DOHH2 (cell line): Measurements from ENCODE around the gene NPTX2.

Source experiments
- H3F3A ChIP-seq: fragments of 200-600 bp; sonication (generic), shearing (Covaris generic); 2 replicates; pipeline ENCODE4 v1.6.0; 2016; ENCODE audit warnings: antibody characterized with exemption, mild to moderate bottlenecking; ENCODE audit not compliant: control insufficient read depth, insufficient read depth
- H3K27ac ChIP-seq: fragments of 200-600 bp; sonication (generic); 2 replicates; pipeline ENCODE4 v1.5.1; 2014; ENCODE audit warnings: low read depth, mild to moderate bottlenecking, low read length, moderate library complexity
- H3K27me3 ChIP-seq: fragments of 200-600 bp; sonication (generic); 2 replicates; pipeline ENCODE4 v1.6.1; 2014; ENCODE audit warnings: mild to moderate bottlenecking, low read length, mixed read lengths; ENCODE audit not compliant: control insufficient read depth
- H3K36me3 ChIP-seq: fragments of 200-600 bp; sonication (generic); 2 replicates; pipeline ENCODE4 v1.6.1; 2014; ENCODE audit warnings: mild to moderate bottlenecking, low read length, moderate library complexity, mixed read lengths; ENCODE audit not compliant: control insufficient read depth
- H3K4me1 ChIP-seq: fragments of 200-600 bp; sonication (generic); 2 replicates; pipeline ENCODE4 v1.6.1; 2014; ENCODE audit warnings: mild to moderate bottlenecking, low read length, mixed read lengths; ENCODE audit not compliant: control insufficient read depth
- H3K4me2 ChIP-seq: fragments of 200-600 bp; sonication (generic); 2 replicates; pipeline ENCODE4 v1.6.0; 2014; ENCODE audit warnings: mild to moderate bottlenecking, low read length, moderate library complexity
- H3K4me3 ChIP-seq: fragments of 200-600 bp; sonication (generic); 2 replicates; pipeline ENCODE4 v1.5.1; 2014; ENCODE audit warnings: mild to moderate bottlenecking, low read length, mixed read lengths
- H3K79me2 ChIP-seq: fragments of 200-600 bp; sonication (generic); 2 replicates; pipeline ENCODE4 v1.6.1; 2014; ENCODE audit warnings: mild to moderate bottlenecking, low read length, mixed read lengths; ENCODE audit not compliant: control insufficient read depth
- H3K9me2 ChIP-seq: fragments of 200-600 bp; sonication (generic); replicated peaks from 2 replicates; pipeline ENCODE4 v1.6.1; 2014; ENCODE audit warnings: mild to moderate bottlenecking, low read length, mixed read lengths; ENCODE audit not compliant: control insufficient read depth
- H3K9me3 ChIP-seq: fragments of 200-600 bp; sonication (generic); 2 replicates; pipeline ENCODE4 v1.6.1; 2014; ENCODE audit warnings: antibody characterized with exemption, low read length, mixed read lengths; ENCODE audit not compliant: control insufficient read depth, insufficient read depth
- H4K20me1 ChIP-seq: fragments of 200-600 bp; sonication (generic); 2 replicates; pipeline ENCODE4 v1.6.0; 2014; ENCODE audit warnings: low read depth, mild to moderate bottlenecking, antibody characterized with exemption, low read length, moderate library complexity; ENCODE audit not compliant: control insufficient read depth, insufficient read depth
- EZH2phosphoT487 ChIP-seq: fragments of 200-600 bp; sonication (generic); IDR thresholded peaks from 2 replicates; pipeline ENCODE4 v1.6.1; 2017; ENCODE audit warnings: borderline replicate concordance, mild to moderate bottlenecking, antibody characterized with exemption, low read length, moderate library complexity, mixed read lengths
- TF ChIP-seq, protein P1 (sequence below): fragments of 200-600 bp; sonication (generic); IDR thresholded peaks from one replicate; pipeline ENCODE4 v1.5.1; 2014; ENCODE audit warnings: antibody characterized with exemption, mild to moderate bottlenecking, low read depth, low read length; ENCODE audit not compliant: poor library complexity, severe bottlenecking

NPTX2 gene

GRCh38 chr7:98659756-98660155 lies 42.7 kb downstream of the NPTX2 start:
- Histone ChIP-seq H3K9me2 (no peaks in the 10 kb centered on the region), H3K27ac (no peak overlapping the region), H3K36me3 (peaks cover 3% of the 10 kb centered on the region; the same call in 1 of the 2 replicates), H3K9me3 (peaks cover 12% of the 10 kb centered on the region; the same call in 1 of the 2 replicates), H3K79me2 (no peaks in the 10 kb centered on the region), H3K4me3 (no peak overlapping the region), H4K20me1 (no peaks in the 10 kb centered on the region), H3K4me2 (no peak overlapping the region), H3K4me1 (peaks cover 26% of the 10 kb centered on the region), H3F3A (no peaks in the 10 kb centered on the region), H3K27me3 (no peaks in the 10 kb centered on the region)
- TF ChIP-seq, protein P1, sequence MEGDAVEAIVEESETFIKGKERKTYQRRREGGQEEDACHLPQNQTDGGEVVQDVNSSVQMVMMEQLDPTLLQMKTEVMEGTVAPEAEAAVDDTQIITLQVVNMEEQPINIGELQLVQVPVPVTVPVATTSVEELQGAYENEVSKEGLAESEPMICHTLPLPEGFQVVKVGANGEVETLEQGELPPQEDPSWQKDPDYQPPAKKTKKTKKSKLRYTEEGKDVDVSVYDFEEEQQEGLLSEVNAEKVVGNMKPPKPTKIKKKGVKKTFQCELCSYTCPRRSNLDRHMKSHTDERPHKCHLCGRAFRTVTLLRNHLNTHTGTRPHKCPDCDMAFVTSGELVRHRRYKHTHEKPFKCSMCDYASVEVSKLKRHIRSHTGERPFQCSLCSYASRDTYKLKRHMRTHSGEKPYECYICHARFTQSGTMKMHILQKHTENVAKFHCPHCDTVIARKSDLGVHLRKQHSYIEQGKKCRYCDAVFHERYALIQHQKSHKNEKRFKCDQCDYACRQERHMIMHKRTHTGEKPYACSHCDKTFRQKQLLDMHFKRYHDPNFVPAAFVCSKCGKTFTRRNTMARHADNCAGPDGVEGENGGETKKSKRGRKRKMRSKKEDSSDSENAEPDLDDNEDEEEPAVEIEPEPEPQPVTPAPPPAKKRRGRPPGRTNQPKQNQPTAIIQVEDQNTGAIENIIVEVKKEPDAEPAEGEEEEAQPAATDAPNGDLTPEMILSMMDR = no peak
- TF ChIP-seq EZH2phosphoT487 = no peak

DNA sequence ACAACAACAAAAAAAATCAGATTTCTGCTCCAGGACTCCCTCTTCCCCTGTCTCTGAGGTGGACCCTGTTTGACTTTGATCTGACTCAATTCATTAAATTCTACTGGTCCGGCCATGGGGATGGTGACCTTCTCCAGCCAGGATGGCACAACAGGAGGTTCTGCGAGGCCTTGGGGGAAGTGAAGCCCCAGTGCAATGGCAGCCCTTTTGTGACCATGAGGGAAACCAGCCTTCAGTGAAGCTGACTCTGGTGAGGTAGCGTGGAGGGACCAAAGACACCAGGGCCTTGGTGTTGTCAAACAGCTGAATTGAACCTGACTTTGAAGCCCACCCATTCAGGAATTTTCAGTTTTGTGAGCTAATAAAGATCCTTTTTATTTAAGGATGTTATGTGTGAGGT lies 44.5 kb downstream of the NPTX2 start:
- no peaks in the 10 kb centered on the region for H3F3A ChIP-seq
- no peak overlapping the region for H3K4me2 ChIP-seq
- no peaks in the 10 kb centered on the region for H4K20me1 ChIP-seq
- no peaks in the 10 kb centered on the region for H3K27me3 ChIP-seq
- H3K4me3 ChIP-seq = no peak overlapping the region
- H3K9me3 ChIP-seq = peaks cover 2% of the 10 kb centered on the region; the same call in 1 of the 2 replicates
- no peak for TF ChIP-seq EZH2phosphoT487
- TF ChIP-seq, protein P1 = no peak
- H3K4me1 ChIP-seq = peaks cover 12% of the 10 kb centered on the region
- H3K9me2 ChIP-seq = no peaks in the 10 kb centered on the region
- H3K79me2 ChIP-seq = no peaks in the 10 kb centered on the region
- H3K36me3 ChIP-seq = no peaks in the 10 kb centered on the region
- H3K27ac ChIP-seq = no peak overlapping the region

DNA sequence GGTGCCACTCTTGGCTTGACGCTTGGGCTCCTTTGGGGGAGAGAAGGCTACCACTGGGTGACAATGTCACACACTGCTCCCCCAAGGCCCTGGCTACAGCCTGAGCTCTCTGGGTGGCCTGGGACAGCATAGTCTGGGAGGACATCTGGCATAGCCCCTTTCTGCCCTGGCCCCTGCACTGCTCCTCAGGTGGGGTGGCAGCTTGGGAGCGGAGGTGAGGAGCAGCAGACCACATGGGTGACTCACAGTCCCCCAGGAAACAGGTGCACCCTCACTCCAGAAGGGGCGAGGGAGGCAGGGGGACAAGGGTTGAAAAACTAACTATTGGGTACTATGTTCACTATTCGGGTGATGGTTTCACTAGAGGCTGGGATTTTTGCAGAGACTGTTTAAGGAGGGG lies 45.2 kb downstream of the NPTX2 start:
- Histone ChIP-seq H3K4me3 (no peak overlapping the region), H3K4me2 (peak overlapping the region; percentile 11; the same call in 1 of the 2 replicates), H3K9me2 (no peaks in the 10 kb centered on the region), H3F3A (no peaks in the 10 kb centered on the region), H3K27me3 (no peaks in the 10 kb centered on the region), H3K4me1 (peaks cover 12% of the 10 kb centered on the region), H3K9me3 (peaks cover 2% of the 10 kb centered on the region; the same call in 1 of the 2 replicates), H3K27ac (no peak overlapping the region), H4K20me1 (no peaks in the 10 kb centered on the region), H3K79me2 (no peaks in the 10 kb centered on the region), H3K36me3 (no peaks in the 10 kb centered on the region)
- TF ChIP-seq, protein P1 = no peak
- no peak for TF ChIP-seq EZH2phosphoT487

DNA sequence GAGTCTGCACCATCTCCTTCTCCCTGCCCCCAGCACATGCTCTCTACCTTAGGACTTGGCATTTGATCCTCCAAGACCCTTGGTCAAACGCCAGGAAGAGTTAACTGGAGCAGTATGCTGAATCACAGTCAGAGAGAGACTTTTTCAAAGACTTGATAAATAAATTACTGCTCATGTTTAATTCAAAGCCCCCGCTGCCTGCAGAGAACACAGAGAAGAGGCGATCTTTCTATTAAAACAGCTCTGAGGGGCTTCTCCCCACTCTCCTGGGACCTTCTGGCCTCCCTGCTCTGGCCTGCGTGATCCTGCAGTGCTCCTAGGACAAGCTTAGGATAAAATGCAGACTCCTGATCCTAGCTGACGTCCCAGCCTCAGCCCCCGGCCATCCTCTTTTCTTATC lies 47.8 kb downstream of the NPTX2 start:
- Histone ChIP-seq H4K20me1 (no peaks in the 10 kb centered on the region), H3F3A (no peaks in the 10 kb centered on the region), H3K9me3 (peaks cover 2% of the 10 kb centered on the region; the same call in 1 of the 2 replicates), H3K4me1 (peaks cover 12% of the 10 kb centered on the region), H3K4me2 (no peak overlapping the region), H3K27me3 (no peaks in the 10 kb centered on the region), H3K9me2 (no peaks in the 10 kb centered on the region), H3K4me3 (no peak overlapping the region), H3K36me3 (no peaks in the 10 kb centered on the region), H3K27ac (no peak overlapping the region), H3K79me2 (no peaks in the 10 kb centered on the region)
- TF ChIP-seq, protein P1 = no peak
- no peak for TF ChIP-seq EZH2phosphoT487
